LoVo (cell line): ENCODE measurements around the gene PICALM.
A peak's percentile ranks its signal among the peaks of the same experiment; 100 is the strongest.
"Not testable (repeated sequence)": the region's sequence is repeated elsewhere in the genome, so short reads cannot be mapped to it uniquely, and the experiment has no call there.

Experiments
- DNase-seq: peaks from one replicate; pipeline ENCODE4 v3.0.0-alpha.2; 2016; ENCODE audit warnings: low spot score

PICALM gene, protein sequence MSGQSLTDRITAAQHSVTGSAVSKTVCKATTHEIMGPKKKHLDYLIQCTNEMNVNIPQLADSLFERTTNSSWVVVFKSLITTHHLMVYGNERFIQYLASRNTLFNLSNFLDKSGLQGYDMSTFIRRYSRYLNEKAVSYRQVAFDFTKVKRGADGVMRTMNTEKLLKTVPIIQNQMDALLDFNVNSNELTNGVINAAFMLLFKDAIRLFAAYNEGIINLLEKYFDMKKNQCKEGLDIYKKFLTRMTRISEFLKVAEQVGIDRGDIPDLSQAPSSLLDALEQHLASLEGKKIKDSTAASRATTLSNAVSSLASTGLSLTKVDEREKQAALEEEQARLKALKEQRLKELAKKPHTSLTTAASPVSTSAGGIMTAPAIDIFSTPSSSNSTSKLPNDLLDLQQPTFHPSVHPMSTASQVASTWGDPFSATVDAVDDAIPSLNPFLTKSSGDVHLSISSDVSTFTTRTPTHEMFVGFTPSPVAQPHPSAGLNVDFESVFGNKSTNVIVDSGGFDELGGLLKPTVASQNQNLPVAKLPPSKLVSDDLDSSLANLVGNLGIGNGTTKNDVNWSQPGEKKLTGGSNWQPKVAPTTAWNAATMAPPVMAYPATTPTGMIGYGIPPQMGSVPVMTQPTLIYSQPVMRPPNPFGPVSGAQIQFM

DNA sequence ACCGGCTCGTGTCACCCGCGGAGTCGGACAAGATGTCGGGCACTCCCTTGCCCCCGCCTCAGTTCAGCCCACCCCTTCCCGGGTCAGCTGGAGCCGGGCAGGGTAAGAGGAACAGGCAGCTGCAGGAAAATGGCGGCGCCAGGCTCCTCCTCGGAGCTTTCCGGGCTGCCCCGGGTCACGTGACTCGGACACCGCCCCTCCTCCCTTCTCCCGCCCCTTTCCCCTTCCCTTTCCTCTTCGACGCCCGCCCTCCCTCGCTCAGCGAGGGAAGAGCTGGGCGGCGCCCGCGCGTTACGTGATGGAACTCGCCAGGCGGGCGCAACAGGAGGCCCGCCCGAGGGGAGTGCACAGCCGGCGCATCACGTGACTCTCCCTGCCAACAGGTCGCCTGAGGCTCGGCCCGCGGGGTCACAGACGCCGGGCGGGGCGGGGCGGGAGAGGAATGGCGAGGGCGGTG is at the start of gene PICALM:
PICALM (minus strand) TSS at position 134 of the 457 bp plus-strand sequence. CDS start 304 bp downstream, outside the sequence.
- DNase-seq: peak; percentile 98

- DNase-seq: no peak
Observed at GRCh38 chr11:86118253-86118652, 49.4 kb upstream of the PICALM start.

GRCh38 chr11:86117712-86118063 is 48.8 kb upstream of the PICALM start:
- DNase-seq: no peak

GRCh38 chr11:86117001-86117711 is 48.3 kb upstream of the PICALM start:
- no peak for DNase-seq

GRCh38 chr11:86116386-86116726 is 47.5 kb upstream of the PICALM start:
- DNase-seq: no peak

DNA sequence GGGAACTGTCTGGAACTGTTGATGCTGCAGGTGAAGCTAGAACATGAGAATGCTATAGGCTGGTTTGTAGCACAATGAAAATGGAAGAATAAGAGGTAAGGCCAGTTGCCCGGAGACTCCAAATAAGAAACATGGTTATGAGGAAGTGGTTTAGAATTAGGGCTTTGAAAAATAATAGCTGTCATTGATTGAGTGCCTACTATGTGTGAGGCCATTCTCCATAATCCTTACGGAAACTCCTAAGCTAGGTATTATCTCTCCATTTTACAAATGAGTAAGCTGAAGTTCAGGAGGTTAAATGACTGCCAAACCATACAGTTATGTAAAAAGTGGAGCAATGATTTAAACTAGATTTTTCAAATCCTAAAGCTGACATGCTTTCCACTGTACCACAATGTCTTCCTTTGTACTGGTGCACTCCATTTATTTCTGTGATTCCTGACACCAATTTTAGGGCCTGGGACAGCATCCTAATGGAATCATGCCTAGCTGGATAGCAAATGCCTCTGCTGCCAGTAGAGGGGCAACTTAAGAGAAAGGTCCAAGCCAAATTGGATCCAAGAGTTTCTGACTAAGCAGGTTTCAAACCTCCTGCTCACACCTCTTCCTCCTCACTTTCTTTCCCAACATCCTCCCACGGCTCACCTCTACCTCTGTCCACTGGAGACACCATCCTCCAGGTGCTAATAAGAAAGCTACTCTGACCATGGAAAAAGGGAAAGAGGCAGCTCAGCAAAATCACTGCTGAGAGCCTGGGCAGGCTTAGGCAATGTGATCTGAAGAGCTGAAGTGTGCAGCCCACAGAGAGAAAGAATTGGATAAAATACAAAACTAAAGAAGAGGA is 46.9 kb upstream of the PICALM start:
- DNase-seq: no peak

DNA sequence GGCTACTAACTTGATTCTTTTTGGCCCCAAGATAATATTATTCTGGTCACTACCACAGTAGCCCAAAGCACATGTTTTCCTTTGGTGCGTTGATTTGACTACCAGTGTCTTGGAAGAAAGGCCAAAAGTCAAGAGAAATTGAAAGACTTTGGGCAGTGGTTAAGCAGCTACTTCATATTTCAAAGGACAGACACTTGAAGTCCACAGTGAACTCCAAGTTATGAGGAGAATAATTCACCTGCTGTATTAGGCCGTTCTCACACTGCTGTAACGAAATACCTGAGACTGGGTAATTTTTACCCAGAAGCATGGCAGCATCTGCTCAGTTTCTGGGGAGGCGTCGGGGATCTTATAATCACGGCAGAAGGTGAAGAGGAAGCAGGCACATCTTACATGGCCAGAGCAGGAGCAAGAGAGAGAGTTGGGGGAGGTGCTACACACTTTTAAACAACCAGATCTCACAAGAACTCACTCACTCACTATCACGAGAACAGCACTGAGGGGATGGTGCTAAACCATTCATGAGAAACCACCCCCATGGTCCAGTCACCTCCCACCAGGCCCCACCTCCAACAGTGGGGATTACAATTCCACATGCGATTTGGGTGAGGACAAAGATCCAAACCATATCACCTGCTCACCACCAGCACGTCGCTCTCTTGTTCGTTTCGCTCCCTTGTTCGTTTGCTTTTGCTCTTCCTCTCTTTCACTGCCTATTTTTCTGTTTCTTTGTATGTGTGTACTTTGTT is 40.2 kb upstream of the PICALM start:
- DNase-seq: no peak

- DNase-seq: no peak
Observed at GRCh38 chr11:86108191-86108590, 39.3 kb upstream of the PICALM start.

GRCh38 chr11:86106916-86107315 is 38.0 kb upstream of the PICALM start:
- no peak for DNase-seq

- DNase-seq: not testable (repeated sequence)
Observed at GRCh38 chr11:86106031-86106430, 37.1 kb upstream of the PICALM start.

GRCh38 chr11:86105601-86106000 is 36.7 kb upstream of the PICALM start:
- DNase-seq: not testable (repeated sequence)

DNA sequence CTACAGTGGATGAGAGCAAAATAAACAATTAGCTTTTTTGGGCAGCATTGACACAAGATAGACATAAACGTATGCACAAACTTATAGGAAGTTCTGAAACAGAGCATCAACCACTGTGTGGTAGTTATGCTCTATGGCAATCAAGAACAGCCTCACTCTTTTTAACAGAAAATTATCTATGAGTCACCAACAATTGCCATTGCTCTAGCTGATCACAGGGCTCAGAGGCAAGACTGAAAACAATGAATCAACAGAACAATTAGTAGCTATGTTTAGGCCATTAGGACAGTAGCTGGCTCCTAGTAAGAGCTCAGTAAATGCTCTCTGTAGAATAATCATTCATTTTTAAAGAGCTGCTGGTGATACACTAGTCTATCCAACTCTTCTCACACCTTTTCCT is 34.9 kb upstream of the PICALM start:
- no peak for DNase-seq

DNA sequence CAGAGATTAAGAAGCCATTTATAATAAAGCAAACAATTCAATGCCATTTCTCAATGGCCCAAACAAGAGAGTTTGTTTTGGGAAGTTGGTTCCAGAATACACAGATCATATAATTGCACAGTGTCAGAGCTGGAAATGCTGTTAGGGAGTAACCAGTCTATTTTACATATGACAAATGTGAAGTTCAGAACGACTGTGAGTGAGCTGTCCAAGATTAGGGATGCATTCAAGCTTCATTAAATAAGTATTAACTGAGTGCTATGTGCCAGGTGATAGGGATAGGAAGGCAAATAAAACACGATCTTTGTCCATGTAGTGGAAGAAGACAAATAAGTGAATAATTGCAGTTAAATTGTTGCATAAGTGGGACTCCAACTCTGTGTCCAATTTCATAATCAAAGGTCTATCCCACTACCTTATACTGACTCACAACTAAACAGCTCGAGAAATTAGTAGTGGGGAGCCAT is 33.1 kb upstream of the PICALM start:
- no peak for DNase-seq

DNA sequence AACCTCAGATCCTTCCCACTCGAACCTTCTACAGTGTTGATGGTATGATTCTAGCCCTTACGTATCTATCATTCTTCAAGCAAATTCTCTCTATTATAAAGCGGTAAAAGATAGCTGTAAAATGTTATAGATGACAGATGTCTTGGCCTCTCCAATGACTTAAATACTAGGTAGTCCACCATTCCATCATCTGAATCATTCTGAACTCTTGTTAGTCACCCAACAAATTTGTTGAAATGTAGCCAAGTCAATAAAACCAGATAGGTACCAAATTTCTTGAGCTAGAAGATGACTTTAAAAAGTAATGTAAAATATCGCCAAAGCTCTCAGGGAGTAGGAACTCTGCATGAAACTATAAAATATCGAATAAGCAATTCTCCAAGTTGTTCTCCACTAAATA is 32.6 kb upstream of the PICALM start:
- no peak for DNase-seq

DNA sequence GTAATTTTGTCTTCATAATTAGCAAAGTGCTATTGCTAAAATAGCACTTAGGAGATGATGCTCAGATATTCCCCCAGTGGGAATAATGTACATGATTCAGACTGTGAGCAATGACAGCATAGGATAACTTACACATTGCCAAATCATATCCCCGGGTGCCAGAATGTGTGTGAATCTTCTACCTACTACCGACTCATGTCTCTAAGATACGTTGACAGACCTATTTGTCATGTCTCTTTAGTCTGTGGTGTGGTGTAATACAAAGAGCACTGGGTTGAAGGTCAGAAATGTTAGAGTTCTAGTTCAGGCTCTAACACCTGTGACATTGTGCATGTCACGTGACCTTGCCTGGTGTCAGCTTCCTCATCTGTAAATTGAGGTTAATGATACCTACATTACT is 31.0 kb upstream of the PICALM start:
- no peak for DNase-seq

DNA sequence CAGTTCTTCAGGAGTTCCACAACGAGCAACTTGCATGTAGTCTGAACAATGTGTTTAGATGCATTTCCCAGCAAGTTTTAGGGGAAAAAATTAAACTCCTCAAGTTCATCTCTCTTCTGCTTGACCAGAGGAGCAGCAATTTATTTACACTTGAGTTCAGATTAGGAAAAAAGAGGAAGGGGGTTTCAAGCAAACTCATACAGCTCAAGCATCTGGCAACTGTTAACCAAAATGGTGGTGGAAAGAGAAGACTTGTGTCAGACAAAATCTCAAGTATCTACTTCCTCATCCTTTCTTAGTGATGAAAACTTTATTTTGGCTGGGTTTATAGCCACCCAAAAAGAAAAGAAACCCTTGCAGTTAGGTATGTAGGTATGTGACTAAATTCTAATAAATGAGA is 29.1 kb upstream of the PICALM start:
- DNase-seq: no peak

GRCh38 chr11:86091566-86091965 is 22.7 kb upstream of the PICALM start:
- DNase-seq: no peak

DNA sequence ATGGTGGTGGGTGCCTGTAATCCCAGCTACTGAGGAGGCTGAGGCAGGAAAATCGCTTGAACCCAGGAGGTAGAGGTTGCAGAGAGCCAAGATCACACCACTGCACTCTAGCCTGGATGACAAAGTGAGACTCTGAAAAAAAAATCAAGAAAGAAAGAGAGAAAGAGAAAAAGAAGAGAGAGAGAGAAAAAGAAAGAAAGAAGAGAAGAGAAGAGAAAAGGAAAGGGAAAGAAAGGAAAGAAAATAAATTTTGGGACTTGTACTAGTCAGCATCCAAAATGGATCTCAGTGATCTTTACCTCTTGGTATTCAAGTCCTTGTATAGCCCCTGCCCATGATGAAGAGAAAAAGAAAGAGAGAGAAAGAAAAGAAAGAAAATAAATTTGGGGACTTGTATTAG is 22.2 kb upstream of the PICALM start:
- DNase-seq: no peak

GRCh38 chr11:86089659-86090058 is 20.8 kb upstream of the PICALM start:
- DNase-seq: no peak

GRCh38 chr11:86087688-86088087 is 18.8 kb upstream of the PICALM start:
- not testable (repeated sequence) for DNase-seq

DNA sequence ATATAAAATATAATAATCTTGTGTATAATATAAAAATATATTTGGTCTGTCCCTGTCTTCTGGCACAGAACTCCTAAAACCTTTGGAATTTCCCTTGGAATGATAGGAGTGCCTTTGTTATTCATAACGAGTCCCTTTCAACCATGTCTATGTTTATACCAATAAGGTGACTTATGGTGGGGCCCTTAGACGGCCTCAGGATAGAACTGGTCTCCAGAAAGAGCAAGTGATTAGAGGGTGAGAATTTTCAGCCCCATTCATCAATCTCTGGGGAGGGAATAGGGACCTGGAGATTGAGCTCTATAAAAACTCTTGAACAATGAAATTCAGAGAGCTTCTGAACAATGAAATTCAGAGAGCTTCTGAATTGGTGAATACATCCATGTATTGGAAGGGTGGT is 18.4 kb upstream of the PICALM start:
- DNase-seq: no peak
